NCI-H1105 (cell line): Measurements from ENCODE around the gene GNAI3.

Experiments used
- DNase-seq: peaks from one replicate; lab custom pipeline; 2025; lab: John Stamatoyannopoulos, UW

GNAI3 gene

GRCh38 chr1:109527098-109527811 is 21.2 kb upstream of the GNAI3 start:
- no peak for DNase-seq

- DNase-seq: no peak
These were observed 20.3 kb upstream of the GNAI3 start for GRCh38 chr1:109527846-109528695.

GRCh38 chr1:109528712-109529111 is 19.7 kb upstream of the GNAI3 start:
- DNase-seq: no peak

- peak; percentile 39 for DNase-seq
These were observed 18.4 kb upstream of the GNAI3 start for GRCh38 chr1:109529881-109530456.

- peak; percentile 75 for DNase-seq
These were observed 17.8 kb upstream of the GNAI3 start for GRCh38 chr1:109530457-109531087.

GRCh38 chr1:109531380-109531779 is 17.0 kb upstream of the GNAI3 start:
- DNase-seq: no peak

- DNase-seq: no peak
These were observed 16.5 kb upstream of the GNAI3 start for GRCh38 chr1:109531826-109532364.

- peak; percentile 61 for DNase-seq
These were observed 15.9 kb upstream of the GNAI3 start for GRCh38 chr1:109532365-109533136.

- no peak for DNase-seq
These were observed 14.0 kb upstream of the GNAI3 start for GRCh38 chr1:109534307-109534858.

GRCh38 chr1:109535481-109535880 is 12.9 kb upstream of the GNAI3 start:
- DNase-seq: no peak

- DNase-seq: peak; percentile 31
These were observed 12.4 kb upstream of the GNAI3 start for GRCh38 chr1:109535971-109536491.

- no peak for DNase-seq
These were observed 10.8 kb upstream of the GNAI3 start for GRCh38 chr1:109537450-109538178.

- DNase-seq: no peak
These were observed 9.4 kb upstream of the GNAI3 start for GRCh38 chr1:109538827-109539555.

GRCh38 chr1:109539676-109540075 is 8.7 kb upstream of the GNAI3 start, which contains the start of gene GPR61:
Gene GPR61 (plus strand): TSS chr1:109539872. CDS start chr1:109543023, 3,151 bp downstream.
- no peak for DNase-seq

GRCh38 chr1:109541102-109541501 is 7.3 kb upstream of the GNAI3 start:
- no peak for DNase-seq

GRCh38 chr1:109542657-109543056 is 5.8 kb upstream of the GNAI3 start:
- DNase-seq: no peak

GRCh38 chr1:109543283-109543987 is 5.0 kb upstream of the GNAI3 start:
- no peak for DNase-seq

- DNase-seq: no peak
These were observed 4.3 kb upstream of the GNAI3 start for GRCh38 chr1:109543988-109544735.
